IMR-90 (cell line): ENCODE results near the gene PTPN21. TPM values are rescaled to one million over a fixed set of nuclear protein-coding genes. Genes with fewer than 3 reads are reported as not detected.

Experiments used
- ATAC-seq: fragments of 200-7000 bp; cut with Tn5 transposase; 2 replicates; pipeline ENCODE4 v1.9.1; 2020; ENCODE audit warnings: low read depth, mild to moderate bottlenecking, moderate library complexity
- BruUV-seq: library from RNA; stranded (reverse); fragments of 400-500 nt; replicated peaks from 2 replicates; lab custom pipeline; 2021; lab: Mats Ljungman, UMichigan
- CTCF ChIA-PET: fragments of 300-600 bp; formaldehyde crosslinking; extraction: SDS; loops from one replicate; lab custom pipeline; 2021; ENCODE audit warnings: antibody characterized with exemption; lab: Yijun Ruan, JAX
- POLR2A ChIA-PET: fragments of 300-600 bp; sonication (Branson Sonifier 250); formaldehyde crosslinking; loops from one replicate; lab custom pipeline; 2022; ENCODE audit warnings: antibody characterized with exemption; ENCODE audit not compliant: unreplicated experiment; lab: Charles Lee
- DNase-seq: peaks from one replicate; pipeline ENCODE4 v3.0.0; 2013
- H2AFZ ChIP-seq: replicated peaks from 2 replicates; pipeline ENCODE3; 2013; ENCODE audit warnings: low read length, mild to moderate bottlenecking; ENCODE audit not compliant: poor library complexity
- H2AK5ac ChIP-seq: 2 replicates; pipeline ENCODE4 v1.6.1; 2013; ENCODE audit warnings: low read depth, low read length, inconsistent platforms
- H2AK9ac ChIP-seq: replicated peaks from 2 replicates; pipeline ENCODE3; 2013; ENCODE audit warnings: mild to moderate bottlenecking, low read depth, low read length, moderate library complexity; ENCODE audit not compliant: poor library complexity
- H2BK120ac ChIP-seq: 2 replicates; pipeline ENCODE4 v1.6.1; 2013; ENCODE audit warnings: low read depth, low read length, inconsistent platforms
- H2BK15ac ChIP-seq: 3 replicates; pipeline ENCODE4 v1.6.1; 2013; ENCODE audit warnings: low read depth, low read length, inconsistent platforms
- H2BK20ac ChIP-seq: 2 replicates; pipeline ENCODE4 v1.6.1; 2013; ENCODE audit warnings: low read depth, mild to moderate bottlenecking, inconsistent platforms, low read length, moderate library complexity
- H2BK5ac ChIP-seq: 2 replicates; pipeline ENCODE4 v1.6.1; 2013; ENCODE audit warnings: mild to moderate bottlenecking, low read depth, low read length, inconsistent platforms; ENCODE audit not compliant: poor library complexity, severe bottlenecking
- H3K14ac ChIP-seq: replicated peaks from 2 replicates; pipeline ENCODE4 v1.6.1; 2013; ENCODE audit warnings: low read depth, low read length, inconsistent platforms
- H3K18ac ChIP-seq: 2 replicates; pipeline ENCODE4 v1.6.1; 2013; ENCODE audit warnings: low read depth, low read length, control low read depth
- H3K23ac ChIP-seq: 2 replicates; pipeline ENCODE4 v1.6.1; 2013; ENCODE audit warnings: low read depth, low read length, inconsistent platforms
- H3K27ac ChIP-seq: 2 replicates; pipeline ENCODE4 v1.5.1; 2013; ENCODE audit warnings: mild to moderate bottlenecking, control low read depth, low read length; ENCODE audit not compliant: insufficient read depth
- H3K27me3 ChIP-seq: 2 replicates; pipeline ENCODE4 v1.6.1; 2013; ENCODE audit warnings: low read length; ENCODE audit not compliant: control insufficient read depth, insufficient read depth
- H3K36me3 ChIP-seq: 2 replicates; pipeline ENCODE4 v1.6.1; 2013; ENCODE audit warnings: low read length, mixed read lengths; ENCODE audit not compliant: control insufficient read depth, insufficient read depth
- H3K4ac ChIP-seq: 2 replicates; pipeline ENCODE4 v1.6.1; 2013; ENCODE audit warnings: low read depth, low read length, inconsistent platforms
- H3K4me1 ChIP-seq: 2 replicates; pipeline ENCODE4 v1.6.1; 2013; ENCODE audit warnings: low read length, mixed read lengths; ENCODE audit not compliant: control insufficient read depth, insufficient read depth
- H3K4me2 ChIP-seq: 2 replicates; pipeline ENCODE4 v1.6.1; 2013; ENCODE audit warnings: low read depth, mild to moderate bottlenecking, control low read depth, low read length, moderate library complexity
- H3K4me3 ChIP-seq: 2 replicates; pipeline ENCODE4 v1.5.1; 2013; ENCODE audit warnings: low read depth, mild to moderate bottlenecking, control low read depth, low read length, moderate library complexity; ENCODE audit not compliant: insufficient read depth
- H3K56ac ChIP-seq: 2 replicates; pipeline ENCODE4 v1.6.1; 2013; ENCODE audit warnings: low read length, inconsistent platforms; ENCODE audit not compliant: insufficient read depth; ENCODE audit errors: extremely low read depth
- H3K79me1 ChIP-seq, 2 experiments: 2 replicates each; pipeline ENCODE4 v1.6.1; 2013; ENCODE audit warnings: low read length in 2 of 2, inconsistent platforms in 1 of 2, low read depth in 1 of 2
- H3K9ac ChIP-seq: 2 replicates; pipeline ENCODE4 v1.6.1; 2013; ENCODE audit warnings: low read depth, low read length, control low read depth
- H3K9me1 ChIP-seq: 2 replicates; pipeline ENCODE4 v1.6.1; 2013; ENCODE audit warnings: low read length, inconsistent platforms; ENCODE audit not compliant: insufficient read depth
- H3K9me3 ChIP-seq: 2 replicates; pipeline ENCODE4 v1.6.1; 2013; ENCODE audit warnings: low read length; ENCODE audit not compliant: control insufficient read depth, insufficient read depth
- H4K20me1 ChIP-seq: 2 replicates; pipeline ENCODE4 v1.6.1; 2013; ENCODE audit warnings: low read length, inconsistent platforms; ENCODE audit not compliant: insufficient read depth
- H4K5ac ChIP-seq: 2 replicates; pipeline ENCODE4 v1.6.1; 2013; ENCODE audit warnings: mild to moderate bottlenecking, low read depth, low read length, control low read depth
- H4K8ac ChIP-seq, 2 experiments: 2 replicates each; pipeline ENCODE4 v1.6.1; 2013; ENCODE audit warnings: low read depth in 2 of 2, low read length in 2 of 2, control low read depth in 1 of 2, inconsistent platforms in 1 of 2
- H4K91ac ChIP-seq: 2 replicates; pipeline ENCODE4 v1.6.1; 2013; ENCODE audit warnings: low read depth, low read length, inconsistent platforms; ENCODE audit not compliant: insufficient read depth
- BHLHE40 ChIP-seq: fragments of 150-350 bp; IDR thresholded peaks from 2 replicates; pipeline ENCODE4 v1.6.1; 2016; ENCODE audit warnings: mild to moderate bottlenecking, low read depth, low read length
- CEBPB ChIP-seq: IDR thresholded peaks from 2 replicates; pipeline ENCODE4 v1.6.1; 2012; ENCODE audit warnings: low read depth, low read length, improper control_type of control experiment
- CTCF ChIP-seq: conservative IDR thresholded peaks from 2 replicates; pipeline ENCODE4 v1.5.1; 2012; ENCODE audit warnings: mild to moderate bottlenecking, low read depth, low read length, improper control_type of control experiment
- MAFK ChIP-seq: IDR thresholded peaks from 2 replicates; pipeline ENCODE4 v1.6.1; 2012; ENCODE audit warnings: low read depth, low read length, improper control_type of control experiment
- MXI1 ChIP-seq: IDR thresholded peaks from 2 replicates; pipeline ENCODE4 v1.6.1; 2012; ENCODE audit warnings: low read depth, mild to moderate bottlenecking, low read length, moderate library complexity, borderline replicate concordance
- RAD21 ChIP-seq: IDR thresholded peaks from 2 replicates; pipeline ENCODE4 v1.6.1; 2012; ENCODE audit warnings: low read length, improper control_type of control experiment
- RFX5 ChIP-seq: IDR thresholded peaks from 2 replicates; pipeline ENCODE4 v1.8.0; 2012; ENCODE audit warnings: low read depth, mild to moderate bottlenecking, low read length, moderate library complexity
- WGBS, 2 experiments: methylation state at CpG; one replicate each; pipeline versions ENCODE4 v1.1.5 to v1.1.7; 2013; ENCODE audit warnings: missing lambda C conversion rate in 2 of 2; ENCODE audit not compliant: insufficient read length in 1 of 2; ENCODE audit errors: extremely low coverage in 2 of 2; 5-methylcytosine and 5-hydroxymethylcytosine counted together
- dilution Hi-C: fragments of 300-500 bp; cut with HindIII; formaldehyde crosslinking; loops from one replicate; pipeline ENCODE4 v1.14.3; 2018; ENCODE audit warnings: low sequenced_read_pairs; ENCODE audit not compliant: unreplicated experiment
- in situ Hi-C: fragments of 300-500 bp; cut with MboI; formaldehyde crosslinking; loops from 3 replicates; pipeline ENCODE4 v1.14.3; 2019; ENCODE audit warnings: low sequenced_read_pairs, inconsistent platforms, mixed read lengths
- intact Hi-C: fragments of 100-400 bp; cut with micrococcal nuclease; formaldehyde crosslinking; loops from 2 replicates; pipeline ENCODE4 v1.10.0; 2022
- polyA plus RNA-seq, 3 experiments: library from polyadenylated mRNA; depleted of rRNA; stranded (reverse); fragments of >200 nt; gene quantifications; 2 replicates each; pipeline ENCODE4 v1.2.3, GENCODE V29; 2012; ENCODE audit warnings: low replicate concordance in 1 of 3
- total RNA-seq: library from RNA; depleted of rRNA; stranded (reverse); fragments of >200 nt; gene quantifications from 2 replicates; pipeline ENCODE4 v1.2.3, GENCODE V29; 2012
- TF ChIP-seq, protein P1 (sequence below): fragments of 150-350 bp; IDR thresholded peaks from 2 replicates; pipeline ENCODE4 v1.6.1; 2017; ENCODE audit warnings: mild to moderate bottlenecking, antibody characterized with exemption, low read length, low read depth

PTPN21 gene
- total and polyA plus RNA-seq, 2 of the 4 experiments (the other 2 are of a cell fraction): 10.4 to 10.7 TPM

- Histone ChIP-seq H2AK9ac (no peak overlapping the region), H3K4me3 (no peak overlapping the region), H3K36me3 (peaks cover 48% of the 10 kb centered on the region), H4K91ac (no peak overlapping the region), H3K4me2 (no peak overlapping the region), H2AFZ (no peak overlapping the region), H3K23ac (no peak overlapping the region), H3K4ac (no peak overlapping the region), H3K27me3 (no peaks in the 10 kb centered on the region), H4K5ac (no peak overlapping the region), H4K8ac (no peak overlapping the region), H3K9ac (no peak overlapping the region), H3K18ac (no peak overlapping the region), H2BK5ac (no peak overlapping the region), H4K20me1 (no peaks in the 10 kb centered on the region), H3K9me3 (no peaks in the 10 kb centered on the region), H3K56ac (no peak overlapping the region), H2AK5ac (no peak overlapping the region), H3K79me1 (peaks cover 20 to 21% of the 10 kb centered on the region in 2 experiments), H2BK20ac (no peak overlapping the region), H3K4me1 (no peaks in the 10 kb centered on the region), H3K27ac (no peak overlapping the region), H2BK120ac (no peak overlapping the region), H3K14ac (no peak overlapping the region), H2BK15ac (no peak overlapping the region), H3K9me1 (no peaks in the 10 kb centered on the region)
- intact Hi-C loops: no loop called here
- ATAC-seq (no peak), DNase-seq (no peak)
- ChIA-PET POLR2A (no interaction called here), CTCF (no interaction called here)
- no CpG with 5 or more reads among the region's 4 CpGs for WGBS, 2 experiments
- no TSS peak for BruUV-seq
- dilution Hi-C loops: no loop called here
- in situ Hi-C loops: no loop called here
- peak; percentile 66 for TF ChIP-seq MAFK
- TF ChIP-seq BHLHE40: no peak
- TF ChIP-seq RAD21: no peak
- no peak for TF ChIP-seq CTCF
- TF ChIP-seq, protein P1, sequence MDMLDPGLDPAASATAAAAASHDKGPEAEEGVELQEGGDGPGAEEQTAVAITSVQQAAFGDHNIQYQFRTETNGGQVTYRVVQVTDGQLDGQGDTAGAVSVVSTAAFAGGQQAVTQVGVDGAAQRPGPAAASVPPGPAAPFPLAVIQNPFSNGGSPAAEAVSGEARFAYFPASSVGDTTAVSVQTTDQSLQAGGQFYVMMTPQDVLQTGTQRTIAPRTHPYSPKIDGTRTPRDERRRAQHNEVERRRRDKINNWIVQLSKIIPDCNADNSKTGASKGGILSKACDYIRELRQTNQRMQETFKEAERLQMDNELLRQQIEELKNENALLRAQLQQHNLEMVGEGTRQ: no peak
- TF ChIP-seq CEBPB: no peak
- no peak for TF ChIP-seq MXI1
- TF ChIP-seq RFX5: no peak
These were observed 17.3 kb upstream of the PTPN21 start for GRCh38 chr14:88572117-88572516.
